HG03159 (cell line): ENCODE results near the gene GRIK4.

Source experiments
- ATAC-seq: cut with Tn5 transposase; IDR thresholded peaks from one replicate; pipeline ENCODE4 v1.9.1; 2021; ENCODE audit warnings: mild to moderate bottlenecking, moderate library complexity; ENCODE audit not compliant: unreplicated experiment

The GRIK4 gene

GRCh38 chr11:120795185-120795584, 283.6 kb downstream of the GRIK4 start:
- no peak for ATAC-seq

GRCh38 chr11:120797143-120797542, 285.6 kb downstream of the GRIK4 start:
- no peak for ATAC-seq

GRCh38 chr11:120798854-120799253, 287.3 kb downstream of the GRIK4 start:
- ATAC-seq: no peak

- no peak for ATAC-seq
Measured at GRCh38 chr11:120800206-120800605, 288.7 kb downstream of the GRIK4 start.

DNA sequence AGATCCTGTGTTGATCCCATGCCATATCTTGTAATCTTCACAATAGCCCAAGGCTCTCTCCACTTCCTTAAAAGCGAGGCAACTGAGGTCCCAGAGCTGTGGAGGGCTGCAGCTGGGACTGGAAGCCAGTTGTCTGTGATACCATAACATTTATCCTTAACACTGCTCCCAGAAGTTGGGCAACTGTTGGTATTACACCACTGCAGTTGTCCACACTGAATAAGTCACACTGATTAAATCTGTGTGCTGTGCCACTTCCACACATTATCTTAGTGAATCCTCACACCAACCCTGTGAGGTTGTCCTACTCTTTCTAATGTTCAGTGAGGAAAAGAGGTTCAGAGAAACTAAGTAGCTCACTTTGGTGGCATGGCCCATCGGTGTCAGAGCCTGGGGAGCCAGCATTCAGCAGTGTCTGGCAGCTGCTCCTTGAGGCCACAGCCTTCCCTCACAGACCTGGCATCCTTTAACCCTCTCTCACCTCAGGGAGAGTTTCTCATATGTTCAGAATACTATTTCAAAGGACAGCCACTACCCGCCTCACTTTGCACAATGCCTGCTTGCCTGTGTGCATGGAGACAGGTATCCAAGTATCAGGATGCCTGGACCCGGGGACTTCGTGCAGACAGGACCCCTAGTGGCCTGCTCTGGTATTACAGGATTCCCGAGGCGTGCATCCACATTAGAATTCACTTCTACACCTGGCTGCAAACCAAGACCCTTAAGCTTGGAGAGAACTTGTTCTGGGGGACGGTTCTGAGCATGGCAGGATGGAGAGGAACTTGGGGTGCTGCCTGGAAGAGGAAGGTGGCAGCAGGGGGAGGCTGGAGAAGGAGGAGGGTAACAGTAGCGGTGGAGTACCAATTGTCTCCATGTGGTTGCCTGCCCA, 290.5 kb downstream of the GRIK4 start:
- no peak for ATAC-seq

DNA sequence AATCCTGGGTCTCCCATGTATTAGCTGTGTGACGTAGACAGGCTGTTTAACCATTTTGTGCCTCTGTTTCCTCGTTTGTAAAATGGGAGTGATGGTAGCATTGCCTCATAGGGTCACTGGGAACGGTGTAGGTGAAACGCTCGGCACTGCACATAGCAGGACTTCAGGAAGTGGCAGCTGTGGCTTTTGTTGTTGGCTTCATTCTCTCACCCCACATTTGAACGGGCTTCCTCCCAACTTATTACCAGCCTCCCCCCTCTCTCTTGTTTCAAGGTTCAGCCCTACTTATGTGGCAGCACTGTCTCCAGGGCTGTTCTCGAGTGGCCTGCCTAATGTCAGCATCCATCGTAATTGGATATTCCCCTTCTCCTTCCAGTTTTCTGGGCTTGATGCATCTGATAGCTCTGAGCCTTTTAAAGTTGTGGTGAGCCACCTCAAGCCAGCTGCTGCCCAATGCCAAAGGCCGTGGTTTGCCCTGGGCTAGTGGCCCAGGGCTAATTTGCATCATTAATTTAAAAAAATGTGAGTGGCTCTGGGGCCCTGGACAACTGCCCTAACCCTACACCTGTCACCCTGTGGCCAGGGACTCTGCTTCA, 294.5 kb downstream of the GRIK4 start:
- ATAC-seq: no peak

GRCh38 chr11:120807414-120808150, 296.0 kb downstream of the GRIK4 start:
- no peak for ATAC-seq

- ATAC-seq: no peak
Measured at GRCh38 chr11:120808616-120809050, 297.1 kb downstream of the GRIK4 start.

GRCh38 chr11:120810251-120810650, 298.7 kb downstream of the GRIK4 start:
- no peak for ATAC-seq

DNA sequence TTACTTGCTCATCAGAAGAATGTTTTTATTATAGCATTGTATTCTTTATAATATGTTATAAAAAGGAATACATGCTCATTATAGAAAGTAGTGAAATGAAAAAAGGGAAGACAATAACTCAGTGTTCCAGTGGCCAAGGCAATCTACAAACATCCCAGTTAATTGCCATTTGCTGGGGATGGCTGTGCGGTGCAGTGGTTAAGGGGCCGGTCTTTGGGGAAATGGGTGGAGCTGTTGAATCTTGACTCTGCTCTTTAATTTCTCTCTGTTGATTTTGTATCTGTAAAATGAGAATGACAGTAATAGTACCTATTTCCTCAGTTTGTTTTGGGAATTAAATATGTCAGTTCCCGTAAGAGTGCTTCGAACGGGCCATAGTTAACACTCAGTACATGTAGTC, 299.7 kb downstream of the GRIK4 start:
- no peak for ATAC-seq

DNA sequence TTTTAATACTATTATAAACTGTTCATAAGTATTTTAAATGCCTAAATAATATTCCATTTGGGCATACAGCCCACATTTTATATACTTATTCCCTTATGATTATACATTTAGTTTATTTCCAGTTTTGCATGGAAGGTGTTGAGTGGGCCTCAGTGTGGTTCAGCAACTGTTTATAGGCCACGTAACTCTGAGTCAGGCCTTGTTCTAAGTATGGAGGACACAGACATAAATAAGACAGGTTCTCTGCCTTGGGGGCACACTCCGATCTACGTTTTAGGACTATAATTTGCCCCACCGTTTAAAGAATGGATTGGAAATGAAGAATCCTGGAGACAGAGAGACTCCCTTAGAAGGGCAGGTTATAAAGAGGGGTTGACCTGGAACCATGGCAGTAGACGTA, 300.2 kb downstream of the GRIK4 start:
- no peak for ATAC-seq

DNA sequence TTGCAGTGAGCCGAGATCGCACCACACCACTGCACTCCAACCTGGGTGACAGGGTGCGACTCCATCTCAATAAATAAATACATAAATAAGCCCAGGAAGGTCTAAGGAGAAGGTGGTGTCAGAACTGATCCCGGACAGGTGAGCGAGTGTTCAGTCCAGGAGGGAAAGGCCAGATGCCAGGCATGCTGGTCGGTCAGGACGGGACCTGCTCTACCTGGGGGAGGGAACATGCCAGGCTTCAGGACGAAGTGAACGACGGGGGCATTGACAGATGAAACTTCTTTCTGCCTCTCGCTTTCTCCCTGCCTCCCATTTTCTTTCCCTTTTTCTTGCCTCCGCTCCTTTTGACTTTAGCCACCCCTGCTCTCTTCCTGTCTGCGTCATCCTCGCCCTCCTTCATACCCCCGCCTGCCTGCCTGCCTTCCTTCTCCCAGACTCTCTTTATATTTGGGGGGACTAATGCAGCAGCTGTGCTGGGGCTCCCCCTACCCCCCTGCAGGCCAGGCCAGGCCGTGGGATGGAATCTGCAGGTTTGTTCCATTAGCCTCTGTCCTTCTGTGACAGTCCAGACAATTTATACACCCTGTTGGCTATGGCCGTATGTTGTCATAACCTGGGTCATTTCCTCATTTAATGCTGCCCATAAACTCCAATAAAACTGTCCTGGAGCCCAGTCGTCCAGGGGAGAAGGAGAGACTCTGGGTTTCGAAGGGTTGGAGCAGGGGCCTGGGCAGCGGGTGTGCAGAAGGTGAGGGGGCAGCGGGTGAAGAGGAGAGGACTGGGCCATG, 303.2 kb downstream of the GRIK4 start:
- ATAC-seq: no peak

DNA sequence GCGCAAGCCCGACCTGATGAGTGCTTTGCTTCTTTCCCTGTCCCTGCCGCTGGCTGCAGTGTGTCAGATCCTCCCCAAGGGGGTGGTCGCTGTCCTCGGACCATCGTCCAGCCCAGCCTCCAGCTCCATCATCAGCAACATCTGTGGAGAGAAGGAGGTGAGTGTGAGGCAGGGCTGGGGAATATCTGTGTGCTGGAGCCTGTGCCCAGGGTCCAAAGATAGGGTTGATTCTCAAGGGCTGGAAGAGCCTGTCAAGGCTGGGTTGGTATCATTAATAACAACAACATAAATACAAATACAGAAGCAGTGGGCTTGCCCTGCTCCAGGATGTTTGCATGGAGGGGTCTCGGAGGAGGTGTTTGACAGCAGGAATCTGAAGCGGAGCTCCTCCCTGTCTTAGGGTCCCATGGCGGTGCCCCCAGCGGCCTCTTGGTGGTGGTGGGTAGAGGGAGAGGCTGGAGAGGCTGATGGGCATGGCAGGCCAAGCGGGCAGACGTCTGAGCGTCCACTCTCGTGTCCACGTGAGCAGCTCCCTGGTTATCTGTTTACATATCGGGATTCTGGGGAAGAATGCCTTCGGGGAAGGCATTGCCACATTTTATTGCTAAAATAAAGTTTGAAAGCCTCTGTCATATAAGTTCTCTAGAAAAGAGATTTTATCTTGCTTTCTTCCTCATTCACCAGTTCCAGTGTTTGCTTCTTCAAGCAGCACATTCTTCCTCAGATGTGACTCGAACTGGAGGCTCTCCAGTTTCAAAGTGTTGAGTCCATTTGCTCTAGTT, 304.0 kb downstream of the GRIK4 start:
- ATAC-seq: no peak

DNA sequence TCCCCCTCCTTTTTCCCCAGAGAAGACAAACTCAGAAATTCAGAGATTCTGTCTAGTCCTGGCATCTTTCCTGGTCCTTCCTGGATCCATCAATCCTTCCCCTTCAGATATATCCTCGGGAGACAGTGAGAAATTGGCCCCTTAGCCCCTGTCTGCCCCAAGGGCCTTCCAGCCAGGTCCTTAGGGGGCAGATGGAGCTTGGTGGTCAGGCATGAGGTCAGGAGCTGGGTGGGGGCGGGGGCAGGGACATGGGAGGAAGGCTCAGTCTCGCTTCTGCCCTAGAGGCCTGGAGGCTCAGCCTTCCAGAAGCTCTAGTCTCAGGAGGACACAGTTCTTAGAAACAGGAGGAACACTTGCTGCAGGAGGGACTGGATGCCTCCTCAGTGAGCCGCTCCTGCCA, 304.6 kb downstream of the GRIK4 start:
- no peak for ATAC-seq

DNA sequence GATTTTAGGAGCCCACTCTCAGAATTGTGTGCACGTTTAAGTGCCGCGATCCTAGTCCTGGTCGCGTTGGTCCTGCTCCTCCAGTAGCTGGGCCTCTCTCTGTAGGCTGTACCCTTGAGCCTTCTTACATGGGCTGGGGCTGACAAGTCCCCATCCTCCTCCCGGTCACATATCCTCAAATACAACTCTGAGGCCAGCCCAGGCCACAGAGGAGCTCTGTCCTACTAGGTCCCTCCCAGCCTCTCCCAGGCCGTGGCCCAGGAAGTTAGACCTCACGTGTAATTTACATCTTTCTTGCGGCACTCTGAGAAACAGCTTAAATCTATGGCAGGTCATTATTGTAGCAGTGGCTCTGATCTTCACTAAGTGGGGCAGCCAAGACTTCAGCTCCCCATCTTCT, 305.2 kb downstream of the GRIK4 start:
- ATAC-seq: no peak

DNA sequence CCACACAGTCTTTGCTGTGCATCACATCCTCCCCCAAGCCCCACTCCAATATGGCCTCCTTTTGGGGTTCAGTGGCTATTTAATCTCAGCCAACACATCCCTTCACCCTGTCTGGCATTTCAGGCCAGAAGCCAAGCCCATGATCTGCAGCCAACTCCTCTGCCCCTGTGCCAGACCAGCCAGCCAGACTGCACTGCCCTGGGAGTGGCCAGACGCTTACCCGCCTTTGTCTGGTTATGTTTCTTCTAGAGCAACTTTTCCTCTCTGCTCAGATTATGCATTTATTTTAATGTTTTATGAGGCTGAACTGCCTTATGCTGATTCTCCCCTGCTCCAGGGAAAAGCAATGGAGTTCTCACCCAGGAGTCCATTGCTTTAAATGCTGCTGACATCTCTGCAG, 305.6 kb downstream of the GRIK4 start:
- no peak for ATAC-seq

DNA sequence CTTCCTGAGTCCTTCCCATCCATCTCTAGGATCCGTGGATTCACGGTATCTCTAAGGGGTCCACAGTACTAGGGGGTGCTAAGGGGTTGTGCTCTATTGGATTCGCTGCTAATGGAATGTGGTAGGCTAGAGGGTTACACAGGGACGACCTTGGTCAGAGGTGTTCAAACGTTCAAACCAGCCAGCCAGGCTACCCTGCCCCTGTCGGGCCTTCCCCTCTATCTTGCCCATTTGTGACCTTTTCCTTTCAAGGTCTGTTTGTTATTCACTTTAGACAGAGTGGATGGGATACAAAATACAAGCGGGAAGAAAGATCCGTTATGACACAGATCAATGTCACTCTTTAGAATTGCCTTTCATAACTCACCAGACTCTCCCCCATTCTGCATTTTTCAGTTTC, 306.5 kb downstream of the GRIK4 start:
- ATAC-seq: no peak

DNA sequence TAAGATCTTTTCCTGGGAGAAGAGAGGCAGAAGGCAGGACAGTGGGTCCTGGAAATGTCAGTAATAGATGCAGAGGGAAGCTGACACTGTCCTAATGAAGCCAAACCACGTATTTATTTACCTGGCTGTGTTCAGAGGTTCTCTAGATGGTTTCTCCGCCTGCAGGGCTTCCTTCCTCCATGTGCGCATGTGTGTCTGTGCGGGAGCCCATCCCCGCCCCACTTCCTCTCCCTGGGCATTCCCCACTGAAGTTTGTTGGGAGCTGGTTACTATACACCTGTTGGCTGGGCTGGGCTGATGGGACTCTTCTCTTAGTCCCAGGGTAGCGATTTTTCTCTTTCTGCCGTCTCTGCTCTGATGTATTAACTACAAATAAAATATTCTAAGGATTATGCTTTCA, 307.5 kb downstream of the GRIK4 start:
- ATAC-seq: no peak

DNA sequence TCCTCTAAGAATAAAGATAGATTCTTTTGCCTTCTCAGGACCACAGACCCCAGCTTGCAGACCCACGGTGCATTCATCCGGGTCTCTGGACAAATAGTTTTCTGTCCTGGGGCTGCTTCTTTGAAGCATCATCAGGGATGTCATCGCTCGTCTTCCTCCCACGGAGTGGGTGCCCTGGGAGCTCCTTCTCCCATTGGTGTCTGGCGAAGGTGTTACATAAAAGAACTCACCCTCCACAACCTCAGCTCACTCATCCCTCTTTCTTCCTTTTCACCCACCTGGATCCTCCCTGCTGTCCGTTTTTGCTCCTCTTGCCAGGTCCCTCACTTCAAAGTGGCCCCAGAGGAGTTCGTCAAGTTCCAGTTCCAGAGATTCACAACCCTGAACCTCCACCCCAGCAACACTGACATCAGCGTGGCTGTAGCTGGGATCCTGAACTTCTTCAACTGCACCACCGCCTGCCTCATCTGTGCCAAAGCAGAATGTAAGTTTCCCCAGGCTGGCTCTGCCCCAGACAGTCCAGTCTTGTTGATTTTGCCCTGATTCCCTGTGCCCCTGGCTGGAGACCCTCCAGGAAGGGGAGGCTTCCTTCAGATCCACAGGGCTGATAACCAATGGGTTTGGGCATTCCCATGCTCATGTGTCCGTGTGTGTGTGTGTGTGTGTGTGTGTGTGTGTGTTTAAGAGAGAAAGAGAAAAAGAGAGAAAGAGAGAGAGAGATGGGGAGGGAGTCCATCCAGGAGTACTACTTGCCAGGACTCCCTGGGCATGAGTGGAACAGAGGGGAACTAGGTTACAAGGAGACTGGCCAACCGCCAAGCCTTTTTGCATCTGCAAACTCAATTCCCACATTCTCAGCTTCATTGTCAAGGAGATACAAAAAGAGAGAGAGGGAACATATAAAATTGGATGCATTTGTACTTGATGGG, 308.2 kb downstream of the GRIK4 start:
- no peak for ATAC-seq
